Measurements from ENCODE around the gene NME5.

DNA sequence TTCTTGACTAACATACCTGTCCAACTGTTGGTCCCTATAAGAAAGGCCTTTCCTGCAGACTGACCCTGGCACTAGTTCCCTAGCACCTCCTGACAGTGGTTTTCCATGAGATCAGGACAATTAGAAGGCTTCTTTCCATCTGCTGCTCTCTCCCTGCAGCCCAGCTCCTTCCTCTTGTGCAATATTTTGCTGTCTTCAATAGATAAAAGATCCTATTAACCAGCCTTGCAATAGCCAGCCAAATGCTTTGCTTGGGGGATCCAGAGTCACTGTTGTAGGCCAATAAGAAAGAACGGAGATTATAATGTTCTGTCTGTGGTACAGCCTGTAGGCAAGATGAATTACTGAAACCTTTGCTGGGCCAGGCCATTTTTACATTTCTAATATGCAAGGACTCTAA is 18.4 kb upstream of the NME5 start:
- TF ChIP-seq YY1 (IDR thresholded peaks at IDR 0.05; ENCODE audit: extremely low read depth, insufficient replicate concordance, low read depth, low read length) (no peak), POLR2A (IDR thresholded peaks at IDR 0.05; ENCODE audit: borderline replicate concordance, extremely low read depth, insufficient read depth, insufficient read length) (no peak), POLR2AphosphoS5 (IDR thresholded peaks at IDR 0.05; ENCODE audit: low read depth, low read length) (no peak)
- TF ChIP-seq, protein P1, sequence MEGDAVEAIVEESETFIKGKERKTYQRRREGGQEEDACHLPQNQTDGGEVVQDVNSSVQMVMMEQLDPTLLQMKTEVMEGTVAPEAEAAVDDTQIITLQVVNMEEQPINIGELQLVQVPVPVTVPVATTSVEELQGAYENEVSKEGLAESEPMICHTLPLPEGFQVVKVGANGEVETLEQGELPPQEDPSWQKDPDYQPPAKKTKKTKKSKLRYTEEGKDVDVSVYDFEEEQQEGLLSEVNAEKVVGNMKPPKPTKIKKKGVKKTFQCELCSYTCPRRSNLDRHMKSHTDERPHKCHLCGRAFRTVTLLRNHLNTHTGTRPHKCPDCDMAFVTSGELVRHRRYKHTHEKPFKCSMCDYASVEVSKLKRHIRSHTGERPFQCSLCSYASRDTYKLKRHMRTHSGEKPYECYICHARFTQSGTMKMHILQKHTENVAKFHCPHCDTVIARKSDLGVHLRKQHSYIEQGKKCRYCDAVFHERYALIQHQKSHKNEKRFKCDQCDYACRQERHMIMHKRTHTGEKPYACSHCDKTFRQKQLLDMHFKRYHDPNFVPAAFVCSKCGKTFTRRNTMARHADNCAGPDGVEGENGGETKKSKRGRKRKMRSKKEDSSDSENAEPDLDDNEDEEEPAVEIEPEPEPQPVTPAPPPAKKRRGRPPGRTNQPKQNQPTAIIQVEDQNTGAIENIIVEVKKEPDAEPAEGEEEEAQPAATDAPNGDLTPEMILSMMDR (IDR thresholded peaks at IDR 0.05 in 2 of 3, conservative IDR thresholded peaks at IDR 0.05 in 1 of 3; ENCODE audit: borderline replicate concordance in 1 of 3, insufficient read depth in 1 of 3, low read depth in 2 of 3, low read length in 2 of 3): no peak
- TF ChIP-seq, protein P2, sequence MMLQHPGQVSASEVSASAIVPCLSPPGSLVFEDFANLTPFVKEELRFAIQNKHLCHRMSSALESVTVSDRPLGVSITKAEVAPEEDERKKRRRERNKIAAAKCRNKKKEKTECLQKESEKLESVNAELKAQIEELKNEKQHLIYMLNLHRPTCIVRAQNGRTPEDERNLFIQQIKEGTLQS (IDR thresholded peaks at IDR 0.05): no peak
- TF ChIP-seq, protein P3, sequence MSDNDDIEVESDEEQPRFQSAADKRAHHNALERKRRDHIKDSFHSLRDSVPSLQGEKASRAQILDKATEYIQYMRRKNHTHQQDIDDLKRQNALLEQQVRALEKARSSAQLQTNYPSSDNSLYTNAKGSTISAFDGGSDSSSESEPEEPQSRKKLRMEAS (IDR thresholded peaks at IDR 0.05): no peak

Measured in HCT116 (cell line).